Ovary (tissue), 9 donors: ENCODE data around the gene TNNT3. TPM values are rescaled to one million over a fixed set of nuclear protein-coding genes. Genes with fewer than 3 reads are reported as not detected.

ENCODE experiments used
- DNase-seq, 5 donors: peaks; one replicate each; pipeline ENCODE4 v3.0.0-alpha.2; 2019 to 2020
- H3K27ac ChIP-seq, 2 donors: fragments of 200-600 bp; one replicate each; pipeline versions ENCODE4 v1.5.1 to v1.8.0; 2019 to 2022
- H3K27me3 ChIP-seq: fragments of 200-600 bp; one replicate; pipeline ENCODE4 v1.8.0; 2022
- H3K36me3 ChIP-seq: fragments of 200-600 bp; sonication (generic); one replicate; pipeline ENCODE4 v1.5.1; 2019
- H3K4me1 ChIP-seq: one replicate; pipeline ENCODE4 v1.8.1; 2013; ENCODE audit warnings: mild to moderate bottlenecking, moderate library complexity; ENCODE audit not compliant: insufficient read depth
- H3K4me3 ChIP-seq: fragments of 200-600 bp; sonication (generic); one replicate; pipeline ENCODE4 v1.5.1; 2017
- H3K9me3 ChIP-seq, 2 donors: fragments of 200-600 bp in 1 of 2; sonication (generic) in 1 of 2; one replicate each; pipeline versions ENCODE4 v1.5.1 to v1.8.1; 2013 to 2019; ENCODE audit warnings: mild to moderate bottlenecking in 1 of 2, moderate library complexity in 1 of 2
- EP300 ChIP-seq: sonication (generic); formaldehyde crosslinking; IDR thresholded peaks from one replicate; pipeline ENCODE4 v1.6.1; 2017; ENCODE audit warnings: antibody characterized with exemption
- POLR2A ChIP-seq: fragments of 450-650 bp; IDR thresholded peaks from one replicate; pipeline ENCODE4 v1.6.1; 2017; ENCODE audit warnings: antibody characterized with exemption, mild to moderate bottlenecking, moderate library complexity
- WGBS, 3 donors: extraction: QIAGEN DNeasy Blood & Tissue Kit in 1 of 3; methylation state at CpG; one replicate each; pipeline versions ENCODE4 v1.1.5 to v1.1.7; 2013 to 2017; 5-methylcytosine and 5-hydroxymethylcytosine counted together
- intact Hi-C, 4 donors: fragments of 100-400 bp; cut with DNase I; formaldehyde crosslinking; loops; one replicate each; pipeline versions ENCODE4 v1.11.0 to v1.15.1; 2022 to 2023
- polyA plus RNA-seq, 2 donors: library from polyadenylated mRNA; stranded (reverse); fragments of 200-250 nt in 1 of 2; fragments of 350-450 nt in 1 of 2; fragmentation: Illumina TruSeq in 1 of 2; extraction: RNeasy Lipid Tissue Mini Kit (QIAGEN cat#74804) in 1 of 2; gene quantifications; one replicate each; pipeline ENCODE4 v1.2.3, GENCODE V29; 2013 to 2014
- total RNA-seq, 7 donors: library from RNA; depleted of rRNA in 2 of 7; stranded (reverse); fragments of >200 nt in 2 of 7; fragmentation: NEBNext Ultra II Directional in 3 of 7; extraction: Animal tissue kit (Norgen Biotek cat#: 25700) in 3 of 7; gene quantifications; one replicate each; pipeline versions ENCODE4 v1.1.0 to v1.2.4, GENCODE V29; 2016 to 2023
- TF ChIP-seq, protein P1 (sequence below), 3 donors: fragments of 450-650 bp in 2 of 3; fragments of 200-600 bp in 1 of 3; IDR thresholded peaks; one replicate each; pipeline versions ENCODE4 v1.5.1 to v1.8.0; 2016 to 2022; ENCODE audit warnings: antibody characterized with exemption in 3 of 3, mild to moderate bottlenecking in 1 of 3
- donor health status: DM: no; HTN: no; CAD: no; lungs with moderate emphysema.
- donor health status: DM: no; HTN: no; CAD: no.
- donor health status: Bipolar disorder and iron deficiency.
- donor health status: DM: yes; HTN: yes; CAD: no.
- donor health status: DM: no; HTN: no; CAD: no.
- donor health status: DM: yes; HTN: yes; CAD: no.

Gene TNNT3
- total and polyA plus RNA-seq, 9 donors, result 0.22 to 9.0 (median 2.0) TPM; not detected in 3

GRCh38 chr11:1932681-1933080 lies 13.2 kb downstream of the TNNT3 start:
- H3K9me3 ChIP-seq, result no peaks in the 10 kb centered on the region
- H3K4me3 ChIP-seq, result no peak overlapping the region
- intact Hi-C loops, result no loop called here
- H3K36me3 ChIP-seq, result no peaks in the 10 kb centered on the region
- H3K4me1 ChIP-seq, result peaks cover 2% of the 10 kb centered on the region
- 97 to 99% (median 98%) methylated on average over 4 of the region's 4 CpGs for WGBS, 3 donors
- DNase-seq, result no peak
- H3K27ac ChIP-seq, result no peak overlapping the region
- no peaks in the 10 kb centered on the region for H3K27me3 ChIP-seq
- no peak for TF ChIP-seq POLR2A
- TF ChIP-seq EP300, result no peak
- TF ChIP-seq, protein P1, sequence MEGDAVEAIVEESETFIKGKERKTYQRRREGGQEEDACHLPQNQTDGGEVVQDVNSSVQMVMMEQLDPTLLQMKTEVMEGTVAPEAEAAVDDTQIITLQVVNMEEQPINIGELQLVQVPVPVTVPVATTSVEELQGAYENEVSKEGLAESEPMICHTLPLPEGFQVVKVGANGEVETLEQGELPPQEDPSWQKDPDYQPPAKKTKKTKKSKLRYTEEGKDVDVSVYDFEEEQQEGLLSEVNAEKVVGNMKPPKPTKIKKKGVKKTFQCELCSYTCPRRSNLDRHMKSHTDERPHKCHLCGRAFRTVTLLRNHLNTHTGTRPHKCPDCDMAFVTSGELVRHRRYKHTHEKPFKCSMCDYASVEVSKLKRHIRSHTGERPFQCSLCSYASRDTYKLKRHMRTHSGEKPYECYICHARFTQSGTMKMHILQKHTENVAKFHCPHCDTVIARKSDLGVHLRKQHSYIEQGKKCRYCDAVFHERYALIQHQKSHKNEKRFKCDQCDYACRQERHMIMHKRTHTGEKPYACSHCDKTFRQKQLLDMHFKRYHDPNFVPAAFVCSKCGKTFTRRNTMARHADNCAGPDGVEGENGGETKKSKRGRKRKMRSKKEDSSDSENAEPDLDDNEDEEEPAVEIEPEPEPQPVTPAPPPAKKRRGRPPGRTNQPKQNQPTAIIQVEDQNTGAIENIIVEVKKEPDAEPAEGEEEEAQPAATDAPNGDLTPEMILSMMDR (IDR thresholded peaks at IDR 0.05), result no peak

DNA sequence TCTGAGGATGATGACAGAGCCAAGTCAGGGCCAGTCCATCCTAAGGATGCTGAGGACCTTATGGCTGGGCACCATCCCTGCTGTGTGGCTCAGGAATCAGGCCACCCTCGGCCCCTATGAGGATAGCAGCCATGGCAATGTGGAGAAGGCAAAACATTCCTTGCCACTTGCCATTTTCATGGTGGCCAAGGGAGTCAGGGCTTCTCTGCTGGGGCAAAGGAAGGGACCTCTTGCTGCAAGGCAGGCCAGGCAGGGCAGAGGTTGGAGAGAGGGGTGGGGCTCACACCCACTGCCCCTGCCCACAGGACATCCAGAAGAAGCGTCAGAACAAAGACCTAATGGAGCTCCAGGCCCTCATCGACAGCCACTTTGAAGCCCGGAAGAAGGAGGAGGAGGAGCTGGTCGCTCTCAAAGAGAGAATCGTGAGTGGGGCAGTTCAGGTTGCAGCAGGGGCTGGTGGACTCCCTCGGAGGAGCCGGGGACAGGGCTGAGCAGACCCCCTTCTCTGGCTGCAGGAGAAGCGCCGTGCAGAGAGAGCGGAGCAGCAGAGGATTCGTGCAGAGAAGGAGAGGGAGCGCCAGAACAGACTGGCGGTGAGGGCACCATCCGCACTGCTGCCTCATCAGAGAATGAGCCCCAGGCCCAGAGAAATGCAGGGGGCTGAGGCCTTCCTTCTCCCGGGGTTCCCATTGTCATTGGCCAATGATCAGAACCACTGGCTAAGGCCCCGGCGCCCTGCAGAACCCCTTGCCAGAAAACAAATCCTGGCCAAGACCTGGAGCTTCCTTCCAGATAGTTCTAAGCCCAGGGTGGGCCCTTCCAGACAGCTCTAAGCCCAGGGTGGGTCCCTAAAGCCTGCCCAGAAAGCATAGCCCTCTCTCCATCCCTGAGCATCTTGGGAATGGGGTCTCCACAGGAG lies 14.2 kb downstream of the TNNT3 start:
- intact Hi-C loops, result no loop called here
- WGBS, 3 donors, result 87 to 89% (median 88%) methylated on average over 18 of the region's 18 CpGs
- Histone ChIP-seq H3K4me3 (no peak overlapping the region), H3K9me3 (no peaks in the 10 kb centered on the region), H3K36me3 (no peaks in the 10 kb centered on the region), H3K4me1 (peaks cover 2% of the 10 kb centered on the region), H3K27me3 (no peaks in the 10 kb centered on the region), H3K27ac (no peak overlapping the region)
- peak in 1 of 5 donors; percentile 3 for DNase-seq
- TF ChIP-seq, protein P1 (IDR thresholded peaks at IDR 0.05), result no peak
- TF ChIP-seq POLR2A, result no peak
- no peak for TF ChIP-seq EP300

DNA sequence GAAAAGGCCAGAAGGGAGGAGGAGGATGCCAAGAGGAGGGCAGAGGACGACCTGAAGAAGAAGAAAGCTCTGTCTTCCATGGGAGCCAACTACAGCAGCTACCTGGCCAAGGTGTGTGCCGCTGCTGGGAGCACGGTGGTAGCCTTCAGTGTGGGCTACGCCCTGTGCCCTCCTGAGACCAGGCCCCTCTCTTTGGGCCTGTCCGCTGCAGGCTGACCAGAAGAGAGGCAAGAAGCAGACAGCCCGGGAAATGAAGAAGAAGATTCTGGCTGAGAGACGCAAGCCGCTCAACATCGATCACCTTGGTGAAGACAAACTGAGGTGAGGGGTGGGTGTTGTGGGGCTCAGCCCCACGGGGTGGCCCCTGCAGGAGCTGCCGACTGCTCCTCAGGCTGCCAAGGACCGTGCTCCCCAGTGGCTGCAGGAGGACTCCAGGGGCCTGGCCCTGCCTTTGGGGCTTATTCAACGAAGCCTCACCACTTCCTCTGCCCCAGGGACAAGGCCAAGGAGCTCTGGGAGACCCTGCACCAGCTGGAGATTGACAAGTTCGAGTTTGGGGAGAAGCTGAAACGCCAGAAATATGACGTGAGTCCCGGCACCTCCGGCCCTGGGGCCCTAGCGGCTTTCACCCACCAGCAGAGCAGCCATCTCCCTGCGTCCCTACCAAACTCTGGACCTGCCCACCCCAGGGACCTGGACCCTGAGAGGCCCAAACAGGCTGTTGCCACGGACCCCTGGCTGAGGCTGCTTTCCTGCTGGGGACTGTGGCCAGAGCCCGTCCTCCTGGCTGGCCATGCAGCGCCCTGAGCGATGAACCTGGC lies 15.0 kb downstream of the TNNT3 start:
- WGBS, 3 donors, result 77 to 83% (median 77%) methylated on average over 24 of the region's 24 CpGs
- TF ChIP-seq, protein P1 (IDR thresholded peaks at IDR 0.05), result no peak
- TF ChIP-seq EP300, result no peak
- TF ChIP-seq POLR2A, result no peak
- Histone ChIP-seq H3K36me3 (no peaks in the 10 kb centered on the region), H3K4me3 (no peak overlapping the region), H3K9me3 (no peaks in the 10 kb centered on the region), H3K27ac (no peak overlapping the region), H3K27me3 (no peaks in the 10 kb centered on the region), H3K4me1 (peaks cover 3% of the 10 kb centered on the region)
- peak in 1 of 5 donors; percentile 10 for DNase-seq
- intact Hi-C loops, result no loop called here

- Histone ChIP-seq H3K27ac (no peak overlapping the region), H3K9me3 (no peaks in the 10 kb centered on the region), H3K36me3 (no peaks in the 10 kb centered on the region), H3K4me3 (no peak overlapping the region), H3K27me3 (no peaks in the 10 kb centered on the region), H3K4me1 (peaks cover 3% of the 10 kb centered on the region)
- TF ChIP-seq POLR2A (no peak), EP300 (no peak)
- TF ChIP-seq, protein P1 (IDR thresholded peaks at IDR 0.05), result no peak
- 87 to 92% (median 89%) methylated on average over 33 of the region's 33 CpGs for WGBS, 3 donors
- intact Hi-C loops, result no loop called here
- peak in 1 of 5 donors; percentile 8 for DNase-seq
These were observed 15.9 kb downstream of the TNNT3 start for GRCh38 chr11:1935156-1936071.
